Endothelial cell of hepatic sinusoid (primary cell): ENCODE measurements around the gene IL4I1.

ENCODE experiments used
- in situ Hi-C: cut with HindIII; loops from 2 replicates; pipeline ENCODE4 v1.10.0; 2017; ENCODE audit warnings: low sequenced_read_pairs

Gene IL4I1

DNA sequence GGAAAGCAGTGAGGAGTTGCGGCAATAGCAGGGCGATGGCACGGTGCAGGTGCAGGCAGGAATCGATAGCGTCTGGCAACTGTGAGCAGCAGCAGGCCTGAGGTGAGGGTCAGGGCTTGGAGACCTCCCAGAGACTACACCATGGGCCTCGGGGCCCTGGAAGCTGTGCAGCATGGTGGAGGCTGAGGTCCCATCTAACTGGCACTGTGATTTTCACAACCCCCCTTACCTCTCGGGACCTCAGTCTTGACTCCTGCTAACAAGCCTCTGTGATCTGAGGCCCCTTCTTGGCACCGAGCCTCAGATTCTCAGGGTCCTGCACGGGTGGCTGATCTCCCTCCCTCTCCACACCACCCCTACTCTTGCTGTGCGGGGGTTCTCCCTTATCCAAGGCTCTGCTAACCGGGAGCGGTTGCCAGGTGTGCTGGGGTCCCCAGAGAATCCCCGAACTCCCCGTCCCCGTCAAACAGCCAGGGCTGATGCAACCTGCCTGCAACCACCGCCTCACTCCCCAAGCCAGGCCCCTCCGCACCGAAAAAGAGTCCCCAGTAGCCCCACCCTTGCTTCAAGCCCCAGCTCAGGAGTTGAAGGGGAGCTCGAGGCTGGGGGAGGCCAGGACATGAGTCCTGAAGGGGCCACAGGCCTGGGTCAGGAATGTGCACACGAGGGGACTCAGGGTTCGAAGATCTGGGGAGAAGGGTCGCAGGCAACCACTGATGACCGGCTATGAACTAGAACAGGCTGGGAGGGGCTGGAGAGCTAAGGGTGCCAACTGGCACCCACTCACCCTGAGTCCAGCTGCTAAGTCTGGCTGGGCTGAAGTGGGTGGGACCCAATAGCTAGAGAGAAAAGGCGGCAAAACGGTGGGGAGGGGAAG is 27.6 kb upstream of the IL4I1 start:
- in situ Hi-C loops: no loop called here

DNA sequence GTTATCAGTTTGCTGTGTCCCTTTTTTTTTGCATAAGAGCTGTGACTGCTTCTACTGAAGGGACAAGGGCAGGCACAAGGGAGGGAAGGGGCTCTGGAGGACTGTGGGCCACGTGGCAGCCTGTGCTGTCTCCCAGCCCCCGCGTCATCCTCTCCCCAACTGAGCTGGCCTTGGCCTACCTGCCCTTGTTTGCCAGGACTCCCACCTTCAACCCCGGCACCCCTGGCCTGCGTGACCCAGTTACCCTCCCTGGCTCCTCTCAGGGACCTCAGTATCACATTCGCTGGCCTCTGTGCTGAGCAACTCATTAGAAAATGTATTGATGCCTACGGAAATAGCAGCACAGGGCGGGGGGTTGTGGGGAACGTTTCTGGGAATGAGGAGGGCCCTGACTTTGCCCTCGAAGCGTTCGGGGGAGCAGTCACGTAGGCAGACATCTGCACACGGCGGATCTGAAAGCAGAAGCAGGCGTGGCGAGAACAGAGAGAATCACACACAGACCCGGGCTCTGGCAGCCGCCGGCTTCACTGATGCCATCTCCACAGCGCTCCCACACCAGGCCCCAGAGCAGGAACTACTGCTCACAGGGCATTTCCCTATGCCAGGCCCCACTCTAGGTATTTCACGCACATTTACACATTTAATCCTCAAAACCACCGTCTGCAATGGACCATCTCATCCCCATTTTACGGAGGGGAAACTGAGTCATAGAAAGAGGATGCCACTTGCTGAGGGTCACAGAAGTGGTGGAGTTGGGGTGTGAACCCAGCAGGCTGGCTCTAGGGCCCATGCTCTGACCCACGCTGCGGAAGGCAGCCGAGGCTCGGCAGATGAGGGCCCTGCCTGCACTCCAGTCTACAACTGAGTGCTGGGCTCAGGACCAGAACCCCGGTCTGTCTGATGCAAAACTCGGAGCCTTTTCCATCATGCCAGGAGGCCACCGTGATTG is 26.6 kb upstream of the IL4I1 start:
- in situ Hi-C loops: no loop called here

DNA sequence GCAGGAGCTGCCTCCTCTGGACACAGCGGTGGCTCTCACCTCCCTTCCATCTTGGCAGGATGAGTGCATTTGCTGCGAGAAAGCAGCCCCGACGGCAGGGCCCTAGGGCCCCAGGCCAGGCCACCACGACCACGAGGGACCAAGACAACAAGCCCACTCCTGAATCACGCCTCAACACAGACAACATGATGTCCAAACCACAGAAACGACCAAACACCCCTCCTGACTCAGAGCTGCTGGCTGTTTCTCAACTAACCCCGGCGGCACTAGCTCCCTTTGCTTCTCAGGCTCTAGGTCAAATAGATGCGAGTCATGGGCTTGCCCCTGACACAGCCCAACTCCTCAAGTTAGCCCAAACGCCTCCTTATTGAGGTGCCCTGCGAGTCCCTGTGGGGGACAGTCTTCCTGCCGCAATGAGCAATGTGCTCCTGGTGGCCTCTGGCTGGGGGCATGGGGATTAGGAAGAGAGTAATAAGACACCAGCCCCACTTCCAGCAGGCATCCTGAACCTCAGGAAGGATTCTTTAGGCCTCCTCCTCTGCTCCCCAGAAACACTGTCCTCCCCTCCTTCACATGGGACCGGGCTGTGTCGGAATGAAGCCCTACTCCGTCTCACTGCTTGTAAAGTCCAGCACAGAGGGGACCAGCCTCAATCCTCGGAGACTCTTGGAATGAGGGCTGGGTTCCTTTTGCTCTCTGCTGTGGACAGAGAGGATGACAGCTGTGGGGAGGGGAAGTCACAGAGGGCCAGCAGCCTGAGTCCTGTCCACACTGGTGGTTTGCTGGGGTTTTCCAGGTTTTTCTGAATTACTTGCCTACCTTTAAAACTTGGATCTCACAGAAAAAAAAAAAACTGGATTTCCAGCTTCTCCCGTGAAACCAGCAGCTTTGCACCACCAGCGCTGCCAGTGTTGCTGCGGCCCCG is 25.4 kb upstream of the IL4I1 start:
- in situ Hi-C loops: no loop called here

DNA sequence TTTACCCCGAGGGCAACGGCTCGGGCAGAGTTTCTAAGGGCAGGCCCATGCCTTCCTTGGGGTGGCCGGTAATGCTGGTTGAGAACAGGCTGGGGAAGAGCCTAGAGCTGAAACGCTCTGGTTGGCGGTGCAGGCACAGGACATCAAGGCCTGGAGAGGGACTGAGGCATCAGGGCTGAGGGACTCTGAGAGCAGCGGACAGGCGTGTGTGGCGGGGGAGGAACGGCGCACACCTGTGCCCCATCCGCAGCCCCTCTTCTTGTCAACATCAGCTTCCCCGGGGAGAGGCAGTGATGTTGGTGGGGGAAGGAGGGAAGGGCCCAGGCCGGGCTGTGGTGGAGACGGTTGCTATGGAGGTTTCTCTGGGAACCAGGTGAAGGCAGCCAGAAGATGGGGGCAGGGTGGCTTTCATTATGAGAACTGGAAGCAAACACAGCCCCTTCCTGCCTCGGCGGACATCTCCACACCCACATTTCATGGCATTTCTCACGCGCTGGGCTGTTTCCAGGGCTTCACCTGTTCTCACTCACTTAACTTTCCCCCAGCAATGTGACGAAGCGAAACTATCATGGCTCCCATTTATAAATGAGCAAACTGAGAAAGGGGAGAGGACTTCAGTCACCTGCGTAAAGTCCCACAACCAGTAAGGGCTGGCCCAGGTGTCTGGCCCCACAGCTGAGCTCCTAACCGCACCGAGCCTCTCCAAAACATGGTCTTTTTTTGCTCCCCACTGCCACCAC is 24.1 kb upstream of the IL4I1 start:
- in situ Hi-C loops: no loop called here

DNA sequence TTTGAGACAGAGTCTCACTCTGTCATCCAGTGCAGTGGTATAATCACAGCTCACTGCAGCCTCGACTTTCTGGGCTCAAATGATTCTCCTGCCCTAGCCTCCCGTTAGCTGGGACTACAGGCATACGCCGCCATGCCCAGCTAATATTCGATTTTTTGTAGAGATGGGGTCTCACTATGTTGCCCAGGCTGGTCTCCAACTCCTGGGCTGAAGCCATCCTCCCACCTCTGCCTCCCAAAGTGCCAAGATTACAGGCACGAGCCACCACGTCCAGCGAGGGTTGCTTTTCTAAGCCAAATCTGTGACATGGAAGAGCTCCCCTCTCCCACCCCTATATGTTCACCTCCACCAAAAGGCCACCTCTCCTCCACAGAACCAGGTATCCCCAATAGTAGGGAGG is 21.4 kb upstream of the IL4I1 start:
- in situ Hi-C loops: no loop called here

DNA sequence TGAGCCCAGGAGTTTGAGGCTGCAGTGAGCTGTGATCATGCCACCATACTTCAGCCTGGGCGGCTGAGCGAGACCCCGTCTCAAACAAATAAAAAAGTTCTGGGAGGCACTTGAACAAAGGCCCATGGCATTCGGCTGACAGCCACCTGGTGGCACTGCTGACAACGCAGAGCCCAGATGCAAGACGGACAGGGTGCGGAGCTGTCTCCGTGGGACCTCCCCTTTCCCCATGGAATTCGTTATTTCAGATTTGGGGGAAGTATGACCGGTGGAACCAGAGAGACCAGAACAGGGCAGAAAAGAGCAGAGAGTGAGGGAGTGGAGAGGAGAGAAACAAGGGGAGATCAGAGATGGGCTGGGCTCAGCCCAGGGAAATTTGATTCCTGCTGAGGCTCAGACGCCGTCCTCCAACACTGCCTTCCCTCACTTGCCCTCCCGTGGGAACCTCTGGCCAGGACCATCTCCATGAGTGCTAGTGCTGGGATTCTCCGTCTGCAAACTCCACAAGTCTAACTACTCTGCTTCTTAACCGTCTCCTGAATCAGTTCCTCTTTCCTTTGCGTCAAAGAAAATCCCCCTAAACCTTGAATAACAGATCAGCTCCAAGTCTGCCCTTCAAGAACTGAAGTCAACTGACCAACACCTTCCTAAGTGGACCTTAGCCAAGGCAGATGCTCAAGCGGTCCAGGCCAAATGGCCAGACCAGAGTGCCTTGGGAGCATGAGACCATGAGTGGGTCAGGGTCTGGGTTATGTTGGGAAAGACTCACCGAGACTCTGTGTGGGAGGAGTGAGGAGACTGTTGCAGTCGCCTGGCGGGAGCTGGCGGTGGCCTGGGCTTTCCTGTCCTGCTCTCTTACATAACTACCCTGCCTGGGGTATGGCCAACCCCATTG is 20.4 kb upstream of the IL4I1 start:
- in situ Hi-C loops: no loop called here

DNA sequence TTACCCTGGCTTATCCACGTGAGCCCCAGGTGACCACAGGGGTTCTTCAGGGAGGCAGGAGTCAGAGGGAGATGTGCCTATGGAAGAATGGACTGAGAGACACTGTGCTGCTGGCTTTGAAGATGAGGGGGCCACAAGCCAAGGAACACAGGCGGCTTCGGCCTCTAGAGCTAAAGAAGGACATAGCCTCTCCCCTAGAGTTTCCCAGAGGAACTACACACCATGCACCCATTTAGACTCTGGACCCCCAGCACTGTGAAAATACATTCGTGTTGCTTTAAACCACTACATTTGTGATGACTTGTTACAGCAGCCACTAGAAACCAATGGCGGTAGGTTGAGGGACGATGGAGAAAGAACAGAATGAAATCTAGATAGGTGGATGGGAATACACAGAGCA is 18.6 kb upstream of the IL4I1 start:
- in situ Hi-C loops: no loop called here

DNA sequence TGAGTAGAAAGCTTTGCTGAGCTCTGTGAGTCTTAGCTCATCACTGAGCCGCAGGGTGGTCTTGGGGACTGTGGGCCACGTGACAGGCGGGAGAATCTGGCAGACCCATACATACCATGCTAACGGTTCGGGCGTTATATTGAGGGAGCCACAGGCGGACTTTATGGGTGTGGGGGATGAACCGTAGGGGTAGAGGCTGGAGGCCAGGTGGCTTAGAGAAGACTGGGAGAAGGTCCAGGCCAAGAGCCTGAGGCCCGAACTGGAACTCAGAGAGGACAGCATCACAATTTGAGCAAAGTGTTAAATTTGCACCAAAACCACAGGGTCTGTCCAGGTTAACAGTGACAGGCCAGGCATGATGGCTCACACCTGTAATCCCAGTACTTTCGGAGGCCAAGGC is 17.0 kb upstream of the IL4I1 start:
- in situ Hi-C loops: loop anchor here (5.0 kb wide), 1 partner anchor 81 kb away; no protein-coding TSS in a partner anchor

DNA sequence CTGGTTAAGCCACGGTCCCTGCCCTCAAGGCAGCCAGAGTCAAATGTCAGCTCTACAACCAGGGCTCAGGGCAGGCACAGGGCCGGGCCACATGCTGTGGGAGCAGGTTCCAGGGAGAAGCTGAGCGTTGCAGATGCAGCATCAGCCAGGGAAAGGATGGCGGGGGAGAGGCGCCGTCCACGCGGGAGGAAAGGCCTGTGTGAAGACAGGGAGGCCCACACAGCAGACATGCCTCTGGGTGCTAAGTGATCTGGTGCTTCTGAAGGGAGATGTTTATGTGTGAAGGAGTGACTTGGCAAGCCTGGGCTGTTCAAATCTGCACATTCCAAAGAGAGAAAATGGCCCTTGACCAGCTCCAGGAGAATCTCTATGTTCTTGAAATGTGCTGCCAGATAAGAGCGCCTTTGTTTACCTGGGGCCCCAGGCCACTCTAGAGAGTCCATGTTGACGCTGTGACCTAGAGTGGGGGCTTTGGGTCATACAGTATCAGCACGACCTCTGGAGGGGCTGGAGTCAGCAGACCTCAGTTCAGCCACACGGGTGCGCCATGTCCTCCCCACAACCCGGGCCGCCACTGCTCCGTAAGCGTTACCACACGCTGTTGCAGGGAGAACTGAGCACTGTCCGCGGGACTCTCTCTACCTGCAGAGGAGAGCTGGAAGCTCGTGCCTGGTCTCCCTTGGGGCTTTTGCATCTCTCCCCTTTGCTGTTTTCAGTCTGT is 16.4 kb upstream of the IL4I1 start:
- in situ Hi-C loops: loop anchor here (5.0 kb wide), 1 partner anchor 81 kb away; no protein-coding TSS in a partner anchor

DNA sequence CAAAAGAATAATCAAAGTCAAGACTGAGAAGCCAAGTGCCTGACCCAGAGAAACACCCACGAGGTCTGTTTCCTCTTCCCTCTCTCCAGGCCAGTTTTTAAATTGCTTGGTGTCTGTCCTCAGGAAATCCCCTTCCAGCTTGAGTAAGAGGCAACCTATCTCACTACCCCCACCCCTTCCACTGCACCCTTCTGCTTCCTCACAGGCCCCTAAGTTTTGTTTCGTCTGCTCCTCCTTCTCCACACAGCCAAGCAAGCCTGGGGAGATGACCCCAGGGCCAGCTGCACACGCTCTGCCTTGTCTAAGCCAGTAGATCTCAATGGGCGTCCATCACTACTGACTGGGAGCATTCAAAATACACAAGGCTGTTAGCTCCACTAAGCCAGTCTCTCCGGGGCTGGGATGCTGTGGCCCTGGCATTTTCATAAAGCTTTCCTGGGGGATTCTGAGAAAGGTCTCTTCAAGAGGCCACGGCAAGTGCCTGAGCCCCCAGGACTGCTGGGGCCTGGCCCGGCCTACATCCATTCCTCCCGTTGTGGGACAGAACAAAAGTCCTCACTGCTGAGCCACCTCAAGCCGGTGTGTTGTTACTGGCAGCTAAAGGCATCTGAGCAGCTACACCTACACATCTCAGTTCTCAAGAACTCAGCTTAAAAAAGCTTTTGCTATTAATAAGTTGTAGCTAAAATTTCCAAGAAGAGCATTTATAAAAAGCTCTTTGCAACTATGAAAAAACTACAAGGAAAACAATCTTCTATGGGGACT is 14.9 kb upstream of the IL4I1 start:
- in situ Hi-C loops: loop anchor here (5.0 kb wide), 1 partner anchor 79 kb away; no protein-coding TSS in a partner anchor

DNA sequence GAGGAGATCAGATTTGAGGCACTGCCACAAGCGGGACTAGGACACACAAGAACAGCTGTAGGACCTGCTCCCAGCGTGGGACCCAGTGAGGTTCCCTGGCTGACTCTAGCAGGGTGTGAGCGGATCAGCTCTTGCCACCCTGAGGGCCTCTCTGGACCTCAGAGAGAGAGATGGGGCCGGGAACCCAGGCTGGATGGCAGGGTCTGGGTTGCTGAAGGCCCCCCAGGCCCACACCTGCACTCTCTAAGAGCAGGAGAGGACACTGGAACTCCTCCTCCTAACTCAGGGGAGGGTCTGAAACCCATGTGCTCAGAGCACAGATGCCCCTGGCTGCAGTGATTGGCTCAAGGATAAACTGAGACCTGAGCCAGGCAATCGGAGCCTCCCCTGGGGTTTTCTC is 13.5 kb upstream of the IL4I1 start:
- in situ Hi-C loops: loop anchor here (5.0 kb wide), 1 partner anchor 78 kb away; no protein-coding TSS in a partner anchor

DNA sequence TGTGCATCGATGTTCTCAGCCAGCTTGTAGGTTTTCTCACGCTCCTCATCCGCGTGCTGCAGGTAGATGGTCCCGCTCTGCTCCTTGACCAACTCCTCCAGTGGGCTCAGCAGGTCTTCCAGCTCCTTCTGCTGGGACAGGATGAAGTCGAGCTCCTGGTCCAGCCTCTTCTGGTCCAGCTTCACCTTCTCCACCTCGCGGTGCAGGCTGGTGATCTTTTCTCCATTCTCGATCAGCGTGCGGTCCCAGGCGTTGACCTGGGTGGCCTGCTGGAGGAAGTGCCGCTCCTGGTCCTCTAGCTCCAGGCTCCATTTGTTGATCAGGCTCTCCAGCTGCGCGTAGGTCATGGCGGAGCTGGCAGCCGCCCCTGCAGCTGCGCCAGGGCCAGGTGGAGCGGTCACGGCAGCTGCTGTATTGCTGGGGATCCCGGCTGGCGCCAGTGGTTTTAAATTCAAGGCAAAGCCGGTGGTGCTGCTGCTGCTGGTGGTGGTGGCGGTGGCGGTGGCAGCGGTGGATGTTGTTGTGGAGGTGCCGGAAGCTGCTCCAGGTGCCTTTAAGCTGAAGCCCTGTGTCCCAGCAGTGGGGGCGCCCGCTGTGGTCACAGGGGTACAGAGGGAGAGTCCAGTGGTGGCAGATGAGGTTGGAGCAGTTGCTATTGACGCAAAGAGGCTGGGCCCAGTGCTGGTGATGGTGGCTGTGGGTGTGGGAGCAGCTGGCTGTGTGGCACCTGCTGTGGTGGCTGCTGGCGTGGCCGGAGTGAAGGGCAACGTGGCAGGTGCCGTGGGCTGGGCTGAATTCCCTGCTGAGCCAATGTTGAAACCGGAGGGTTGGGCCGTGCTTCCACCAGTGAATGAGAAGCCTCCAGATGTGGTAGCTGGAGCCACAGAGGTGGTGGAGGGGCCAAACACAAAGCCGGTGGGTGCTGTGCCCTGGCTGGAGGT is 12.1 kb upstream of the IL4I1 start:
- in situ Hi-C loops: no loop called here

DNA sequence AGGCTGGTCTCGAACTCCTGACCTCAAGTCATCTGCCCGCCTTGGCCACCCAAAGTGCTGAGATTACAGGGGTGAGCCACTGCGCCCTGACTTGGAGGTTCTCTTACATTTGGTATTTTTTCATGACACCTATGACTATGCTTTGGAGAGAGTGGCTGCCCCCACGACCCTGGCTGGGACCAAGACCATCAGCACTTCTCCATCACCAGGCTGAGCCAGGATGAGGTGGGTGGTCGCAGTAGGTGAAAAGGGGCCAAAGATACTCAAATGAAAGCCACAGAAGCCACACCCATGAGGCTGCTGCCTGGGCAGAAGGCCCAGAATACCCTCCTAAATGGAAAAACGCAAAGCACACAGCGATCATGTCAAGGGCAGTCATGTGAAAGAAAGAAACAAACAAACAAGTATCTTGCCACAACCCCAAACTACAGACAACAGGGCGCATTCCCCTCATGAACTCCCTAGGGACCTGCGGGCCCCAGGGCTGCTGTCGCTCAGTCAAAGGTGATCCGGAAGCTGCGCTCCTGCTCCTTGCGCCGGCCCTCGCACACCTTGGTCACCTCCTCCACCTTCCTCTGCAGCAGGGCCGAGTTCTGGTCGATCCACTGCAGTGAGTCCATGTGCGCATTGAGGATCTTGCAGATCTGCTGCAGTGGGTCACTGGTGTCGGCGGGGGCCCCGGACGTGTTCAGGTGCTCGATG is 11.2 kb upstream of the IL4I1 start:
- in situ Hi-C loops: no loop called here

DNA sequence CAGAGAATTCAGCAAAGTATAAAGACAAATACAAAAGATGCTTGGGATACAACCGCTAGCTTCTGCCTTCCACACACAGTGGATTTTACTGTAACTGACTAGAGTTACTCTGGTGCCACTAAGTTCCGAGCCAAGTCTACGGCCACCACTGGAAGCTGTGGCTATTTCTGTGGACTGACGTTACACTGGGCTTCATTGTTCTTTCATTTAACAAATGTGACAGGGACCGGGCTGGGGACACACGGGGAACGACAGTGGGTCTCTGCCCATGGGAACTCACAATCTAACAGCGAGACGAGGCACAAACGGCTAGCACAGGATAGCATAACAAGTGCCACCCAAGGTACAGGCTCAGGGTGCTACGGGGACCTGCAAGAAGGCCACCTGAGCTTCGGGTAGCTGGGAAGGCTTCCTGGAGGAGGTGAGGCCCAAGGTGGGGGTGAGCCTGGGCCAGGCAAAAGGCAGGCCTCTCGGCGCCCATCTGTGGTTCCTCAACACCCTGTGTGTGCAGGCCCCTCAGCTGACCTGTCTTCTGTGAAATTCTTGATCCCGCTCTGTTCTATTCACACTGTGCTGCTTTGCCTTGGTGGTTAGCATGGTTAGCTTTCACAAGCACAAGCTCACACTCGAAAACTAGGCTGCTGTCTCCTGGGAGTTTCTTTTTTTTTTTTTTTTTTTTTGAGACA is 10.3 kb upstream of the IL4I1 start:
- in situ Hi-C loops: no loop called here

DNA sequence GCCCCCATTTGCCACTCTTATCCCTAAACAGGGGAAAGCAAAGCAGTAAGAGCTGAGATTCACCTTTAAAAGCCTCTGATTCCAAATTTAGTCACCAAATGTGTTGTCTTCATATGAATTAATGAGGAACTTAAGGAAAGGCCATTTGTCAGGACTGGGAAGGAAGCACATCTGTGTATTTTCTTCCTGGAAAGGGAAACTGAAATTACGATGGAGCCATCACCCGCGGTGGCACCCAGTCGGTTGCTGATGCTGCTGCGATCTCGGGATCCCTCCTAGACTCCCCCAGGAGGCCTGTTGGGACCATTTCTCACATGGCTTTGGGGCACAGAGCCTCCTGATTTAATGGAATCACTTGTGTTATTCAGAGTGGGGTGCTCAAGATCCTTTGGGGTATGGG is 7.4 kb upstream of the IL4I1 start:
- in situ Hi-C loops: no loop called here
